Measurements from ENCODE around the gene SMTNL1. TPM values are rescaled to one million over a fixed set of nuclear protein-coding genes. Genes with fewer than 3 reads are reported as not detected.

Gene SMTNL1
- polyA plus RNA-seq, 1 of the 3 experiments (the other 2 are of a cell fraction) = not detected

DNA sequence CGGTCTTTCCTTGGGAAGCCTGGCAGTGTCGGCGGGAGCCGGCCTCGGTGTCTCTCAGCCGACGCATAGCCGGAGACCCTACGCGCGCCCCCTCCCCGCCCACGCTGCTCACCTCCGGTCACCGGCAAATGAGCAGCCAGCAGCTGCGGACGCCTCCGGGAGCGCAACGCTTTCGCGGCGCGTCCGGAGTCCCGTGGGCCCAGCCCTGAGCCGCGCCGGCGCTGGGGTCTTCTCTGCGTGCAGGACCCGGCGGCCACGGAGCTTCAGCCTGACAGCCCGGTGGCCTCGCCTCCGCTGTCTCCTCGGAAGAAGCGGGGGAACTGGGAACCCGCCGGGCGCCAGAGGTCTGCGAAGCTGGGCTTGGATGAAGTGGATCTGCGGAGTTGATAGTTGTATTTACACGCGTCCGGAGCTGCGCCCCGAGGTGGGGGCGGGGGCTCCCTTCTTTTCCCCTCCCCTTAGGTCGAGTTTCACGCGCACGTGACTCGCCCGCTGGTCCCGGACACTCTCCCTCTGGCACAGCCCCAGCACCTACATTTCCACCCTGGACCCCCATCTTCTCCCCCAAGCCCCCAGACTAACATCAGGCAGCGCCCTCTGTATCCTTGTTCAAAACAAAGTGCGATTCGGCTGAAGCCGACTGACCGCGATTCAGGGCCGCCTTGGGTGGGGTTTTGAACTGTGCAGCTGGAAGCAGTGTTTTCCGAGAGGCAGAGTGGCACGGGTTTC lies 21.9 kb upstream of the SMTNL1 start, which contains the start of gene SLC43A1 (continued):
- TF ChIP-seq TEAD4 (IDR thresholded peaks at IDR 0.05; ENCODE audit: borderline replicate concordance, insufficient read depth) (no peak), TAF1 (IDR thresholded peaks at IDR 0.05; ENCODE audit: borderline replicate concordance, low read depth, low read length) (no peak), CHD2 (IDR thresholded peaks at IDR 0.05; ENCODE audit: low read length, partially characterized antibody) (peak; percentile 21), RAD21 (IDR thresholded peaks at IDR 0.05; ENCODE audit: low read length) (no peak), JUND (IDR thresholded peaks at IDR 0.05) (no peak), GATA2 (CRISPR knock-in tag; IDR thresholded peaks at IDR 0.05) (no peak), RFX5 (IDR thresholded peaks at IDR 0.05; ENCODE audit: low read length) (no peak), GABPA (IDR thresholded peaks at IDR 0.05; ENCODE audit: low read depth) (no peak), NFIC (IDR thresholded peaks at IDR 0.05; ENCODE audit: borderline replicate concordance) (no peak), YY1 (IDR thresholded peaks at IDR 0.05; ENCODE audit: low read depth) (no peak; the same call in 1 of the 2 replicates), FOSL2 (IDR thresholded peaks at IDR 0.05; ENCODE audit: borderline replicate concordance, low read depth) (no peak), EZH2phosphoT487 (IDR thresholded peaks at IDR 0.05; ENCODE audit: borderline replicate concordance, low read depth) (no peak), SMC3 (IDR thresholded peaks at IDR 0.05; ENCODE audit: low read depth, low read length) (no peak), FOXJ3 (CRISPR knock-in tag; IDR thresholded peaks at IDR 0.05) (no peak), MXI1 (IDR thresholded peaks at IDR 0.05; ENCODE audit: low read depth, low read length) (peak; percentile 83), NRF1 (IDR thresholded peaks at IDR 0.05; ENCODE audit: low read depth, low read length) (no peak), EP300 (IDR thresholded peaks at IDR 0.05; ENCODE audit: borderline replicate concordance in 1 of 2, low read depth in 1 of 2, low read length in 1 of 2) (no peak), POLR2AphosphoS5 (IDR thresholded peaks at IDR 0.05; ENCODE audit: low read depth, low read length) (no peak)
- TF ChIP-seq, protein P1, sequence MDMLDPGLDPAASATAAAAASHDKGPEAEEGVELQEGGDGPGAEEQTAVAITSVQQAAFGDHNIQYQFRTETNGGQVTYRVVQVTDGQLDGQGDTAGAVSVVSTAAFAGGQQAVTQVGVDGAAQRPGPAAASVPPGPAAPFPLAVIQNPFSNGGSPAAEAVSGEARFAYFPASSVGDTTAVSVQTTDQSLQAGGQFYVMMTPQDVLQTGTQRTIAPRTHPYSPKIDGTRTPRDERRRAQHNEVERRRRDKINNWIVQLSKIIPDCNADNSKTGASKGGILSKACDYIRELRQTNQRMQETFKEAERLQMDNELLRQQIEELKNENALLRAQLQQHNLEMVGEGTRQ (IDR thresholded peaks at IDR 0.05; ENCODE audit: borderline replicate concordance, low read depth, low read length) = peak; percentile 47; the same call in 1 of the 2 replicates
- TF ChIP-seq, protein P2, sequence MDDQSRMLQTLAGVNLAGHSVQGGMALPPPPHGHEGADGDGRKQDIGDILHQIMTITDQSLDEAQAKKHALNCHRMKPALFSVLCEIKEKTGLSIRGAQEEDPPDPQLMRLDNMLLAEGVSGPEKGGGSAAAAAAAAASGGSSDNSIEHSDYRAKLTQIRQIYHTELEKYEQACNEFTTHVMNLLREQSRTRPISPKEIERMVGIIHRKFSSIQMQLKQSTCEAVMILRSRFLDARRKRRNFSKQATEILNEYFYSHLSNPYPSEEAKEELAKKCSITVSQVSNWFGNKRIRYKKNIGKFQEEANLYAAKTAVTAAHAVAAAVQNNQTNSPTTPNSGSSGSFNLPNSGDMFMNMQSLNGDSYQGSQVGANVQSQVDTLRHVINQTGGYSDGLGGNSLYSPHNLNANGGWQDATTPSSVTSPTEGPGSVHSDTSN (IDR thresholded peaks at IDR 0.05) = no peak
- TF ChIP-seq, protein P3, sequence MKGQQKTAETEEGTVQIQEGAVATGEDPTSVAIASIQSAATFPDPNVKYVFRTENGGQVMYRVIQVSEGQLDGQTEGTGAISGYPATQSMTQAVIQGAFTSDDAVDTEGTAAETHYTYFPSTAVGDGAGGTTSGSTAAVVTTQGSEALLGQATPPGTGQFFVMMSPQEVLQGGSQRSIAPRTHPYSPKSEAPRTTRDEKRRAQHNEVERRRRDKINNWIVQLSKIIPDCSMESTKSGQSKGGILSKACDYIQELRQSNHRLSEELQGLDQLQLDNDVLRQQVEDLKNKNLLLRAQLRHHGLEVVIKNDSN (IDR thresholded peaks at IDR 0.05; ENCODE audit: borderline replicate concordance, low read depth) = peak; percentile 93
- TF ChIP-seq, protein P4, sequence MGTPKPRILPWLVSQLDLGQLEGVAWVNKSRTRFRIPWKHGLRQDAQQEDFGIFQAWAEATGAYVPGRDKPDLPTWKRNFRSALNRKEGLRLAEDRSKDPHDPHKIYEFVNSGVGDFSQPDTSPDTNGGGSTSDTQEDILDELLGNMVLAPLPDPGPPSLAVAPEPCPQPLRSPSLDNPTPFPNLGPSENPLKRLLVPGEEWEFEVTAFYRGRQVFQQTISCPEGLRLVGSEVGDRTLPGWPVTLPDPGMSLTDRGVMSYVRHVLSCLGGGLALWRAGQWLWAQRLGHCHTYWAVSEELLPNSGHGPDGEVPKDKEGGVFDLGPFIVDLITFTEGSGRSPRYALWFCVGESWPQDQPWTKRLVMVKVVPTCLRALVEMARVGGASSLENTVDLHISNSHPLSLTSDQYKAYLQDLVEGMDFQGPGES (IDR thresholded peaks at IDR 0.05; ENCODE audit: low read depth, low read length) = no peak

Measured in SK-N-SH (cell line).